Right kidney (tissue), 1 donor: ENCODE measurements around the gene DPAGT1.

Experiments
- DNase-seq: peaks from one replicate; pipeline ENCODE4 v3.0.0-alpha.2; 2016

The DPAGT1 gene

GRCh38 chr11:119095066-119095880 is 6.4 kb downstream of the DPAGT1 start:
- DNase-seq, result peak; percentile 96

DNA sequence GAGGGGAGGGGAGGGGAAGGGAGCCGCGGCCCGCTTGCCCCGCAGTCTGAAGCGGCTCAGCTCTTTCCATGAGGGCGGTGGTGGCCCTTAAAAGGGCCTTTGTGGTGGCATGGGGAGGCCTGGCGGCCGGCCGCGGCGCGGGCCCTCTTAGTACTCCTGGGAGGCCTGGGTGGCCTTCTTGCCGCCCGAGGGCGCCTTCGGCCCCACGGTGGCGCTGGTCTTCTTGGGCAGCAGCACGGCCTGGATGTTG is 6.9 kb downstream of the DPAGT1 start:
- no peak for DNase-seq

DNA sequence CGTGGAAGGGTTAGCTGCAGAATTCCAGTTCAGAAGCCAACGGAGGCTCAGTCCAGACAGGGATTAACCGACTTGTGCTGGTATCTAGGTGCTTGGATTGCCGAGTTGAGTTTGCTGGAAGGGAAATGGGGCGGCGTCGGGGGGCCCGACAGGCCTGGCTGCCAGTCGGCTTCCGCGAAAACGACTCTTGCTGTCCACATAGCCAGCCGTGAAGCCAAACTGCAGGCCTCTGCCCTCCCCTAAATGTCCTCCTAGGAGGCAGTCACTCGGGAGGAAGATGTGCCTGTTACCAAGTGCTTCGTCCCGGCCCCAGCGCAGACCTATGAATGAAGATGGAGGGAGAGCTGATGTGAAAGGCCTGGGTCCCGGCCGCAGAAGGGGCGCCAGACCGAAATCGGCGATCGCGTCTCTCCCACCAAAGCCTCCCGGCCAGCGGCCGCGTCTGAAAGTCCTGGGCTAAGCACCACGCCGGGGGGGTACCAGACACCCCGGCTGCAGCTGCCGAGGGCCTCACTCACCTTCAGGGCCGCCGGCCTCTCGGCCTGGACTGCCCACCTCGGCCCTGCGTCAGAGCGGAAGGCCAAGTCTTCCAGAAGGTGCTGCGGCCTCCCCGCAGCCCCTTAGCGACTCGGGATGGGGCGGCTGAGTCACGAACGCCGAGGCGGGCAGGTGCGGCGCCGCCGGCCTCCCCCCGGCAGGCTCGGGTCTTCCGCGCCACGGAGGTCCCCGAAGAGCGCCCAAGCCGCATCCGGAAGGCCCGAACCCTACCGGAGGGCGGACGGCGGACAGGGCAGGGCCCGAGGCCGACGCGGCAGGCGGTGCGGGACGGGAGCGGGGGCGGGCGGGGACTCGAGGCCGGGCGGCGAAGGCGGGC is 7.5 kb downstream of the DPAGT1 start:
- peak; percentile 83 for DNase-seq

GRCh38 chr11:119092880-119093842 is 8.5 kb downstream of the DPAGT1 start:
- DNase-seq, result no peak

- DNase-seq, result no peak
Observed at GRCh38 chr11:119091966-119092879, 9.4 kb downstream of the DPAGT1 start.

GRCh38 chr11:119091178-119091577 is 10.5 kb downstream of the DPAGT1 start:
- DNase-seq, result no peak

DNA sequence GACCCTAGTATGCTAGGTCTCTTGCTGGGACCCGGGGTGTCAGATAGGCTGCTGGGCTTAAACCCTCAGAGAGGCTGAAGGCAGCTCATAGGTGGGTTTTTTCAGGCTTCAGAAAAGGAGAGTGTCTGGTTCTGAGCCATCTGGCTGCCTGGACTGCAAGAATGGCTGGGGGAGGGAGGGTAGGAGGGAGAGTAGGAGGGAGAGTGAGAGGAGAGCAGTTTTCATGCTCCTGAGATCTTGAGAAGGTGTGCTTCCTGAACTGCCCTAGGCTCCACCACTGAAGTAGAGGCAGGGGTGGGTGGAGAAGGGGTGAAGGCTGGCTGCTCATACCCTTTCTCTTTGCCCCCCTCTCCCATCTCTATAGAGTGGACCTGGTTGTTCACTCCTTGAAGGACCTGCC is 12.3 kb downstream of the DPAGT1 start:
- no peak for DNase-seq

GRCh38 chr11:119088406-119088805 is 13.2 kb downstream of the DPAGT1 start:
- no peak for DNase-seq

- no peak for DNase-seq
Observed at GRCh38 chr11:119087747-119088241, 13.9 kb downstream of the DPAGT1 start.

- no peak for DNase-seq
Observed at GRCh38 chr11:119087123-119087522, 14.5 kb downstream of the DPAGT1 start.

DNA sequence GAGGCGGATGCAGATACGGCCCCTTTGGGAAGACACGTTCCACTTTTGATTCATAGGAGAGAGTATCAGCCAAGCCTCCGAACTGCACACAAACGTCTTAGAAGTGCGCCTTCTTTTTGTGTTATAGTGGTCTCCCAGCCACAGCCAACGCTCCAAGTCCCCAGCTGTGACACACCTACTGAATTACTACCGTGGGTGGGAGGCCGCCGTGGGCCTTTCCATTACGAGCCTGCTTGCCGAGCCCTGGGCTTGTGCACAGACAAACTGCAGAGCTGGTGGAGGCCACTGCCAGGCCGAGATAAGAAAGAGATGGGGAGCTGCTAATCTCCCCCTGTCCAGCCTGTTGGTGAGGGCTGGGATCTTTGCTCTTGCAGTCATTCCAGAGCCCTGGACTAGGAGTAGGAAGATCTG is 16.2 kb downstream of the DPAGT1 start:
- no peak for DNase-seq

DNA sequence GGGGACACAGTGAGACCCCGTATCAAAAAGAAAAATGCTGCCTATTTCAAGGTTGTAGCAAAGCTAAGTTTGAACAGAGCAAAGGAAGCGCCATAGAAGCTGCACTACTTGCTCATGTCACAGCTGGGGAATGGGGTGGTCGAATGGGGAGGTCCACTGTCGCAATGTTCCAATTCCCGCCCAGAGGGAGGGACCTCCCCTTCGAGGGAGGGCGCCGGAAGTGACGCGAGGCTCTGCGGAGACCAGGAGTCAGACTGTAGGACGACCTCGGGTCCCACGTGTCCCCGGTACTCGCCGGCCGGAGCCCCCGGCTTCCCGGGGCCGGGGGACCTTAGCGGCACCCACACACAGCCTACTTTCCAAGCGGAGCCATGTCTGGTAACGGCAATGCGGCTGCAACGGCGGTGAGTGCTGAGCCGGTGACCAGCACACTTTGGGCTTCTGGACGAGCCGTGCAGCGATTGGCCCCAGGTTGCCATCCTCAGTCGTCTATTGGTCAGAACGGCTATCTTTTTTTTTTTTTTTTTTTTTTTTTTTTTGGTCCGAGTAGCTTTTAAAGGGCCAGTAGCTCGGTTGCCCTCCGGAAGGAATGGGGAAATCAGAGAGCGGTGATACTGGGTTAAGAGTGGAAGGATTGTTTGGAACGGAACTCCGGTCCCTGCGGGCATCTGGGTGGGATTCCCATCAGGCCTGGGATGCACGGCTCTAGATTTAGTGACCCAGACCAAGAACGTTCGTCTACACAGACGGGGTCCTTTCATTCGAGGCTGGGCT is 16.8 kb downstream of the DPAGT1 start, which contains the start of gene HMBS:
TSS of gene HMBS (plus strand) at position 219 of the 774 bp plus-strand sequence. CDS start at position 372, 153 bp downstream.
- DNase-seq, result peak; percentile 100

GRCh38 chr11:119081682-119082260 is 19.9 kb downstream of the DPAGT1 start:
- no peak for DNase-seq

GRCh38 chr11:119078675-119079420 is 22.8 kb downstream of the DPAGT1 start:
- no peak for DNase-seq

GRCh38 chr11:119077839-119078238 is 23.8 kb downstream of the DPAGT1 start:
- no peak for DNase-seq

GRCh38 chr11:119067371-119068222 is 34.1 kb downstream of the DPAGT1 start, which contains the start of gene VPS11:
VPS11 (plus strand) TSS chr11:119067818; CDS start chr11:119067824, 6 bp downstream.
- peak; percentile 87 for DNase-seq

DNA sequence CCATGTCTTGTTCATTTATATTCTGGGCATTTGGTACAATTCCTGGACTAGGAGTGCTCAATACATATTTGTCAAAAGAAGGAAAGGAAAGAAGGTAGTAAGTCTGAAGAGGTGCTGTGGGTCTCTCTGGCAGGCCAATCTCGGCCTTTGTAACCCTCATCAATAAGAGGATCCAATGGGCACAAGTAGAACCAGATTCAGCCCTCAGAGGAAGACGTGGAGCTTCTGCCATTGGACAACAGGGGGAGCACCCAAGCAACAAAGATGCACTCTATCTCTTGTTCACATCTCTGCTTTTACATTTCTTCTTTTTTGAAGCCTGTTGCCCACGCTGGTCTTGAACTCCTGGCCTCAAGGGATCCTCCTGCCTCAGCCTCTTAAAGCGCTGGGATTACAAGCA is 36.3 kb downstream of the DPAGT1 start:
- no peak for DNase-seq

DNA sequence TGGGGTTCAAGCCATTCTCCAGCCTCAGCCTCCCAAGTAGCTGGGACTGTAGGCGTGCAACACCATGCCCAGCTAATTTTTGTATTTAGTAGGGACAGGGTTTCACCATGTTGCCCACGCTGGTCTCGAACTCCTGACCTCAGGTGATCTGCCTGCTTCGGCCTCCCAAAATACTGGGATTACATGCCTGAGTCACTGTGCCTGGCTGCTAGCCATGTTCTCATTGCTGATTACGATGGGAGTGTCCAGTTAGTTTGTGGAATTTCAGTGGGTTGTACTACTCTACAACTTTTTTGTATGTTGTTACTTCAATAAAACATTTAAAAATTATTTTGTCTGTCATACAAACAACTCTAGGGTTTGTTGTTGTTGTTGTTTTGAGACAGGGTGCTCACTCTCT is 38.9 kb downstream of the DPAGT1 start:
- DNase-seq, result no peak
